OCI-LY7 (cell line): ENCODE measurements around the gene TMPRSS6. TPM values are rescaled to one million over a fixed set of nuclear protein-coding genes. Genes with fewer than 3 reads are reported as not detected.

Experiments used
- BruUV-seq: library from RNA; stranded (reverse); fragments of 400-500 nt; replicated peaks from 2 replicates; lab custom pipeline; 2021; lab: Mats Ljungman, UMichigan
- CTCF ChIA-PET: fragments of 300-600 bp; sonication (Branson Sonifier 250); formaldehyde crosslinking; loops from one replicate; lab custom pipeline; 2022; ENCODE audit warnings: antibody characterized with exemption; ENCODE audit not compliant: unreplicated experiment; lab: Charles Lee
- POLR2A ChIA-PET: fragments of 300-600 bp; sonication (Branson Sonifier 250); formaldehyde crosslinking; loops from one replicate; lab custom pipeline; 2022; ENCODE audit warnings: antibody characterized with exemption; lab: Charles Lee
- DNase-seq: peaks from one replicate; pipeline ENCODE4 v3.0.0-alpha.2; 2015; ENCODE audit warnings: low spot score
- H2AFZ ChIP-seq: fragments of 200-600 bp; sonication (generic), shearing (Covaris generic); 2 replicates; pipeline ENCODE4 v1.6.1; 2014; ENCODE audit warnings: mild to moderate bottlenecking, antibody characterized with exemption, low read length, moderate library complexity
- H3K27ac ChIP-seq: fragments of 200-600 bp; sonication (generic); 2 replicates; pipeline ENCODE4 v1.5.1; 2014; ENCODE audit warnings: mixed run types, low read depth, mild to moderate bottlenecking, moderate library complexity, low read length, inconsistent platforms; ENCODE audit not compliant: poor library complexity, severe bottlenecking
- H3K36me3 ChIP-seq: fragments of 200-600 bp; sonication (generic); 2 replicates; pipeline ENCODE4 v1.6.1; 2014; ENCODE audit warnings: mild to moderate bottlenecking, antibody characterized with exemption, low read length, moderate library complexity, mixed read lengths; ENCODE audit not compliant: insufficient read depth
- H3K4me1 ChIP-seq: fragments of 200-600 bp; sonication (generic); 2 replicates; pipeline ENCODE4 v1.5.1; 2014; ENCODE audit warnings: mild to moderate bottlenecking, low read length; ENCODE audit not compliant: insufficient read depth, poor library complexity, severe bottlenecking
- H3K4me2 ChIP-seq: fragments of 200-600 bp; sonication (generic); 2 replicates; pipeline ENCODE4 v1.6.1; 2014; ENCODE audit warnings: mild to moderate bottlenecking, low read length
- H3K4me3 ChIP-seq: fragments of 200-600 bp; sonication (generic); 2 replicates; pipeline ENCODE4 v1.5.1; 2014; ENCODE audit warnings: mild to moderate bottlenecking, low read depth, low read length; ENCODE audit not compliant: poor library complexity, severe bottlenecking
- H3K79me2 ChIP-seq: fragments of 200-600 bp; sonication (generic); 2 replicates; pipeline ENCODE4 v1.6.1; 2016; ENCODE audit warnings: low read depth, mild to moderate bottlenecking, low read length, moderate library complexity, mixed read lengths; ENCODE audit not compliant: insufficient read depth
- H3K9me2 ChIP-seq: fragments of 200-600 bp; sonication (generic); 2 replicates; pipeline ENCODE4 v1.6.1; 2016; ENCODE audit warnings: mild to moderate bottlenecking, low read length, mixed read lengths; ENCODE audit not compliant: insufficient read depth
- H3K9me3 ChIP-seq: fragments of 200-600 bp; sonication (generic); 2 replicates; pipeline ENCODE4 v1.6.1; 2014; ENCODE audit warnings: mild to moderate bottlenecking, mixed run types, low read length, mixed read lengths
- H4K20me1 ChIP-seq: fragments of 200-600 bp; sonication (generic); 2 replicates; pipeline ENCODE4 v1.6.1; 2014; ENCODE audit warnings: mild to moderate bottlenecking, antibody characterized with exemption, low read length, moderate library complexity, mixed read lengths; ENCODE audit not compliant: insufficient read depth
- EZH2phosphoT487 ChIP-seq: fragments of 200-600 bp; sonication (generic); IDR thresholded peaks from 2 replicates; pipeline ENCODE4 v1.6.1; 2018; ENCODE audit warnings: low read depth, borderline replicate concordance, mild to moderate bottlenecking, mixed run types, antibody characterized with exemption, low read length, moderate library complexity, mixed read lengths
- intact Hi-C: fragments of 100-400 bp; cut with micrococcal nuclease; formaldehyde crosslinking; loops from one replicate; pipeline ENCODE4 v1.10.0; 2022; ENCODE audit not compliant: unreplicated experiment
- total RNA-seq, 2 experiments: library from RNA; depleted of rRNA in 1 of 2; stranded (reverse); fragments of >200 nt in 1 of 2; shearing (Covaris generic) in 1 of 2; gene quantifications; 2 replicates each; pipeline ENCODE4 v1.2.3, GENCODE V29; 2014 to 2022
- TF ChIP-seq, protein P1 (sequence below): fragments of 200-600 bp; sonication (generic); conservative IDR thresholded peaks from 2 replicates; pipeline ENCODE4 v1.5.1; 2014; ENCODE audit warnings: mild to moderate bottlenecking, antibody characterized with exemption, low read length, moderate library complexity, mixed read lengths

TMPRSS6 gene
- total RNA-seq, 2 experiments from 2014 or later = not detected

DNA sequence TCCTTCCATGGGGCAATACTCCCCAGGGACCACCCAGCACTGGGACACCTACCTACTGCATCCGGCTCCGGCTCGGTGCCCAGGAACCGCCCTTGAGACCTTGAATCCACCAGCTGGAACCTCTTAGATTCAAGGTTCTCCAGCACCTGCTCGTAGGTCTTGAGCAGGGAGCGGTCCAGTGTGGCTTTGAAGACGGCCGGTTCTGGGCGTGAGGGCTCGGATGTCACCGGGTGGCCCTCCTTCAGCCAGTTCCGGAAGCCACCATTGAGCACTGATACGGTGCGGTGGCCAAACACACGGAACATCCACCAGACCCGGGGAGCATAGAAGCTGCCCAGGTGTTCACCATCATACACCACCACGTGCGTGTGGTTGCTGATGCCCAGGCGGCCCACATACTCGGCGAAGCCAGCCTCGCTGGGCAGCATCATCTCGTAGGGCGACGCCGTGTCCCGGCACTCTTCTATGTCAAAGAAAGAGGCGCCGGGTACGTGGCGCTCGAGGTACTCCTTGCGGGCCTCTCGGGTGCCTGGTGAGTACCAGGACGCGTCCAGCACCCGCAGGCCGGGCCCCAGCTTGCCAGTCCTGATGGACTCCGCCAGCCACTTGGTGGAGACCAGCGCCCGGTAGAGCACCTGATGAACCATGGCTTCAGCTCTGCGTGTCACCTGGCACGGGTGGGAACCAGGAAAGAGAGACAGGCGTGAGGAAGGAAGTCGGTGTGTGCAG, 91.3 kb downstream of the TMPRSS6 start:
- Histone ChIP-seq H3K9me3 (no peaks in the 10 kb centered on the region), H4K20me1 (no peaks in the 10 kb centered on the region), H2AFZ (no peak overlapping the region; the same call in 1 of the 2 replicates), H3K4me2 (peak overlapping the region; percentile 85), H3K9me2 (no peaks in the 10 kb centered on the region), H3K79me2 (peaks cover 6% of the 10 kb centered on the region; the same call in 1 of the 2 replicates), H3K27ac (no peak overlapping the region), H3K4me1 (peaks cover 13% of the 10 kb centered on the region), H3K36me3 (no peaks in the 10 kb centered on the region), H3K4me3 (peak overlapping the region; percentile 90)
- intact Hi-C loops = loop anchor here (5.0 kb wide), 1 partner anchor 156 kb away; the partner anchor contains the start of gene NCF4
- TF ChIP-seq, protein P1, sequence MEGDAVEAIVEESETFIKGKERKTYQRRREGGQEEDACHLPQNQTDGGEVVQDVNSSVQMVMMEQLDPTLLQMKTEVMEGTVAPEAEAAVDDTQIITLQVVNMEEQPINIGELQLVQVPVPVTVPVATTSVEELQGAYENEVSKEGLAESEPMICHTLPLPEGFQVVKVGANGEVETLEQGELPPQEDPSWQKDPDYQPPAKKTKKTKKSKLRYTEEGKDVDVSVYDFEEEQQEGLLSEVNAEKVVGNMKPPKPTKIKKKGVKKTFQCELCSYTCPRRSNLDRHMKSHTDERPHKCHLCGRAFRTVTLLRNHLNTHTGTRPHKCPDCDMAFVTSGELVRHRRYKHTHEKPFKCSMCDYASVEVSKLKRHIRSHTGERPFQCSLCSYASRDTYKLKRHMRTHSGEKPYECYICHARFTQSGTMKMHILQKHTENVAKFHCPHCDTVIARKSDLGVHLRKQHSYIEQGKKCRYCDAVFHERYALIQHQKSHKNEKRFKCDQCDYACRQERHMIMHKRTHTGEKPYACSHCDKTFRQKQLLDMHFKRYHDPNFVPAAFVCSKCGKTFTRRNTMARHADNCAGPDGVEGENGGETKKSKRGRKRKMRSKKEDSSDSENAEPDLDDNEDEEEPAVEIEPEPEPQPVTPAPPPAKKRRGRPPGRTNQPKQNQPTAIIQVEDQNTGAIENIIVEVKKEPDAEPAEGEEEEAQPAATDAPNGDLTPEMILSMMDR = no peak
- ChIA-PET CTCF (interaction anchor here (1.0 kb wide), 1 partner anchor 26 kb away, joined by 10 read pairs; no protein-coding TSS in a partner anchor), POLR2A (interaction anchor here (0.5 to 0.6 kb wide), 2 partner anchors 510 to 562 kb away, joined by 3 read pairs; partner anchors contain the start of gene LGALS2)
- no peak for DNase-seq
- no TSS peak for BruUV-seq

DNA sequence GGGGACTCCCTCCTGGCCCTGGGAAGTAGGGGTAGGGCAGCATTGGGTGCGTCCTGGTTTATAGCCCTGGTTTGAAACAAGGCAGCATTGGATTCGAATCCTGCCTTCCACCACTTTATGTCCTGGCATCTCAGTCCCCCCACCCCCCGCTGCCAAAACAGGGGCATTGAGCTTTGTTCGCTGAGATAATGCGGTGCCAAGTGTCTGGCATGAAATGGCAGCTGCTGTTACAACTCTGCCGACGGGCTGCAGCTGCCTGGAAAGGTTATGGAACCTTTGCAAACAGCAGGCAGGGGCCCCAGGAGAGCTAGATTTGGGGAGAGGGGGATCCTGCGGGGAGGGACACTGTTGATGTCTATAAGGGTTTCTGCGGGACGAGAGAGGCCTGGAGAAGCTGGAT, 92.2 kb downstream of the TMPRSS6 start:
- no peak for DNase-seq
- Histone ChIP-seq H3K79me2 (peaks cover 6% of the 10 kb centered on the region; the same call in 1 of the 2 replicates), H3K4me3 (no peak overlapping the region), H4K20me1 (no peaks in the 10 kb centered on the region), H3K4me1 (peaks cover 13% of the 10 kb centered on the region), H3K4me2 (peak overlapping the region; percentile 32; the same call in 1 of the 2 replicates), H3K9me2 (no peaks in the 10 kb centered on the region), H3K36me3 (no peaks in the 10 kb centered on the region), H3K27ac (no peak overlapping the region), H2AFZ (no peak overlapping the region), H3K9me3 (no peaks in the 10 kb centered on the region)
- CTCF ChIA-PET = no interaction called here
- no TSS peak for BruUV-seq
- intact Hi-C loops = loop anchor here (5.0 kb wide), 1 partner anchor 155 kb away; the partner anchor contains the start of gene NCF4
- TF ChIP-seq, protein P1 = no peak
- TF ChIP-seq EZH2phosphoT487 = no peak
- POLR2A ChIA-PET = no interaction called here
